Measurements from ENCODE around the gene NUTF2.
"Not testable (repeated sequence)": the region's sequence is repeated elsewhere in the genome, so short reads cannot be mapped to it uniquely, and the experiment has no call there.

NUTF2 gene

GRCh38 chr16:67846320-67847063, at the start of gene NUTF2:
TSS of gene NUTF2 (plus strand) at chr16:67846933. CDS start at chr16:67865131, 18,198 bp downstream.
- DNase-seq = peak; percentile 99

GRCh38 chr16:67800338-67800926, 46.3 kb upstream of the NUTF2 start:
- DNase-seq = no peak

GRCh38 chr16:67801241-67801640, 45.5 kb upstream of the NUTF2 start:
- no peak for DNase-seq

GRCh38 chr16:67801883-67802282, 44.9 kb upstream of the NUTF2 start:
- no peak for DNase-seq

GRCh38 chr16:67803894-67804293, 42.8 kb upstream of the NUTF2 start:
- DNase-seq = no peak

GRCh38 chr16:67804853-67805542, 41.7 kb upstream of the NUTF2 start:
- no peak for DNase-seq

- peak; percentile 20 for DNase-seq
Observed at GRCh38 chr16:67805718-67806427, 40.9 kb upstream of the NUTF2 start.

GRCh38 chr16:67806428-67807147, 40.1 kb upstream of the NUTF2 start, which contains the start of the genes RANBP10 and TSNAXIP1:
TSS of gene RANBP10 (minus strand) at chr16:67806560. CDS start at chr16:67806536, 24 bp downstream.
TSS of gene TSNAXIP1 (plus strand) at chr16:67806889. CDS start at chr16:67807150, 261 bp downstream.
- peak; percentile 99 for DNase-seq

- no peak for DNase-seq
Observed at GRCh38 chr16:67807148-67807682, 39.5 kb upstream of the NUTF2 start.

- no peak for DNase-seq
Observed at GRCh38 chr16:67811899-67812298, 34.8 kb upstream of the NUTF2 start.

GRCh38 chr16:67814567-67814966, 32.2 kb upstream of the NUTF2 start:
- no peak for DNase-seq

- DNase-seq = no peak
Observed at GRCh38 chr16:67820608-67821259, 26.0 kb upstream of the NUTF2 start.

GRCh38 chr16:67822511-67822910, 24.2 kb upstream of the NUTF2 start:
- DNase-seq = no peak

- DNase-seq = no peak
Observed at GRCh38 chr16:67825119-67825518, 21.6 kb upstream of the NUTF2 start.

- no peak for DNase-seq
Observed at GRCh38 chr16:67825906-67826305, 20.8 kb upstream of the NUTF2 start.

- no peak for DNase-seq
Observed at GRCh38 chr16:67828651-67829050, 18.1 kb upstream of the NUTF2 start.

GRCh38 chr16:67833030-67833414, 13.7 kb upstream of the NUTF2 start:
- DNase-seq = no peak

- peak; percentile 97 for DNase-seq
Observed at GRCh38 chr16:67833415-67834241, 13.1 kb upstream of the NUTF2 start.

- no peak for DNase-seq
Observed at GRCh38 chr16:67834242-67834614, 12.5 kb upstream of the NUTF2 start.

GRCh38 chr16:67837190-67837589, 9.5 kb upstream of the NUTF2 start:
- not testable (repeated sequence) for DNase-seq

- no peak for DNase-seq
Observed at GRCh38 chr16:67837811-67838210, 8.9 kb upstream of the NUTF2 start.
